GM12864 (cell line): Measurements from ENCODE around the gene TMEM119.
"Not testable (repeated sequence)": the region's sequence is repeated elsewhere in the genome, so short reads cannot be mapped to it uniquely, and the experiment has no call there.

Source experiments
- DNase-seq: peaks from one replicate; pipeline ENCODE4 v3.0.0-alpha.2; 2011; ENCODE audit warnings: low read depth
- H3K4me3 ChIP-seq: 2 replicates; pipeline ENCODE4 v1.5.1; 2011; ENCODE audit warnings: mild to moderate bottlenecking, low read depth, low read length, control low read depth
- TF ChIP-seq, protein P1 (sequence below): IDR thresholded peaks from 2 replicates; pipeline ENCODE4 v1.5.1; 2011; ENCODE audit warnings: low read depth, mild to moderate bottlenecking, moderate library complexity, low read length, control low read depth, inconsistent platforms; ENCODE audit errors: missing control alignments

Gene TMEM119

DNA sequence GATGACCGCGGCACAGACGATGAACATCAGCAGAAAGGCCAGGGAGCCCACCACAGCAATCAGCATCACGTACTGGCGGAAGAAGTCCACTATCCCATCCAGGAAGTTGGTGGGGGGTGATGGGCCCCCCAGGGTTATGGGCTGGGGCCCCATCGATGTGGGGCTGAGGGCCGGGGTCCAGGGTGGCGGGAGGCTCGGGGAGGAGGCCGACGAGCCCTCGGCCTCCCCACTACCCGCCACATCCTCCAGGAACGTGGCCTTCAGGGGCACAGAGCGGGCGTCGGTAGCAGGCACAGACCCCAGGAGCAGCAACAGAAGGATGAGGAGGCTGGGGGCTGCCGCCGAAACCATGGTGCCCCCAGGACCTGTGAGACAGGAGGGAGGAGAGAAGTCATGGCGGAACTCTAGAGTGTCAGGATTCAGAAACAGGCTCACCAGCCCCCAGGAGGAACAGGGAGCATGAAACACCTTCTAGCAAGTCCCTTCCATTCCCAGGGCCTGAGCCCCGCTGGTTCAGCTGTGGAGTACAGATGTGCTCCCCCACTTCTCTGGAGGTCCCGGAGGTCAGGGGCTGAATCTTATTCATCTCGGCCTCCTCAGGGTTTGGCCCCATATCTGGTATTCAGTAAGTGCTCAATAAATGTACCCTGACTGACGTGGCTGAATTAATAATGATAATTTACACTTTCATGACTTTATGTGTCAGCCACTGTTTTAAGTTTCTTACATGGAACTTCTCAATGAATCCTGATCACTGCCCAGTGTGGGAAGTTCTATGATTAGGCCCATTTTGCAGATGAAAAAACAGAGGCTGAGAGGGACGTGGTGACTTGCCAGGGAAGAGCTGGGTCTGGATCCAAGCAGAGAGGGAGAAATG lies 5.6 kb downstream of the TMEM119 start:
- DNase-seq, result no peak
- TF ChIP-seq, protein P1, sequence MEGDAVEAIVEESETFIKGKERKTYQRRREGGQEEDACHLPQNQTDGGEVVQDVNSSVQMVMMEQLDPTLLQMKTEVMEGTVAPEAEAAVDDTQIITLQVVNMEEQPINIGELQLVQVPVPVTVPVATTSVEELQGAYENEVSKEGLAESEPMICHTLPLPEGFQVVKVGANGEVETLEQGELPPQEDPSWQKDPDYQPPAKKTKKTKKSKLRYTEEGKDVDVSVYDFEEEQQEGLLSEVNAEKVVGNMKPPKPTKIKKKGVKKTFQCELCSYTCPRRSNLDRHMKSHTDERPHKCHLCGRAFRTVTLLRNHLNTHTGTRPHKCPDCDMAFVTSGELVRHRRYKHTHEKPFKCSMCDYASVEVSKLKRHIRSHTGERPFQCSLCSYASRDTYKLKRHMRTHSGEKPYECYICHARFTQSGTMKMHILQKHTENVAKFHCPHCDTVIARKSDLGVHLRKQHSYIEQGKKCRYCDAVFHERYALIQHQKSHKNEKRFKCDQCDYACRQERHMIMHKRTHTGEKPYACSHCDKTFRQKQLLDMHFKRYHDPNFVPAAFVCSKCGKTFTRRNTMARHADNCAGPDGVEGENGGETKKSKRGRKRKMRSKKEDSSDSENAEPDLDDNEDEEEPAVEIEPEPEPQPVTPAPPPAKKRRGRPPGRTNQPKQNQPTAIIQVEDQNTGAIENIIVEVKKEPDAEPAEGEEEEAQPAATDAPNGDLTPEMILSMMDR, result no peak
- no peak overlapping the region for H3K4me3 ChIP-seq

DNA sequence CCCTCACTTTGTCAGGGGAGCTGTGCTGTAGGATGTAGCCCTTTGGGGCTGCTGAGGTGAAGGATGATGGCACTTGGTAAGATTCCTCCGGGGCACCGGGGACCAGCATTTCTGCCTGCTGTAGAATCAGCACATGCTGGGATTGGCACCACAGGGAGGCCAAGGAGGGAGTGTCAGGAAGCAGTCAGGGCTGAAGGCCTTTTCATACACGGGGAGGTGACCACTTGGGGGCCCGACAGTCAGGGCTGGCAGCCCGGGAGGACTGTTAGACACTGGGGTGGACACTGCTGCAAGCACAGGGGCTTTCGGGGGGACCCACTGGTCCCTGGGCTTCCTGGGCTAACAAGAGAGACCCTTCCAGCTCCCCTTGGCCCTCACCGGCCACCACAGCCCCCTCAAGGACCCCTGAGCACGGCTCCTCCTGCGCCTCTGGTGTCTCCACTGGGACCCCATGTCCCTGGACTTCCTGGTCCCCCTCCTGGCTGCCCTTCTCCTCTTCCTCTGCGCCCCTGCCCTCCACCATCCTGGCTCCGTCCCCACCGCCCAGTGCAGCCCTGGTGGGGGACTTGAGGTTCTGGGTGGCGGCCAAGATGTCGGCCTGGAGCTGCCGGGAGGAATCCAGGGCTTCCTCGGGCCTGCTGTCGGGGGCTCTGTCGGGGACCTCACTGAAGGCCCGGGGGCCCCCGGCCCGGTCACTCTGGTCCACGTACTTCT lies 6.5 kb downstream of the TMEM119 start:
- TF ChIP-seq, protein P1, result no peak
- DNase-seq, result no peak

DNA sequence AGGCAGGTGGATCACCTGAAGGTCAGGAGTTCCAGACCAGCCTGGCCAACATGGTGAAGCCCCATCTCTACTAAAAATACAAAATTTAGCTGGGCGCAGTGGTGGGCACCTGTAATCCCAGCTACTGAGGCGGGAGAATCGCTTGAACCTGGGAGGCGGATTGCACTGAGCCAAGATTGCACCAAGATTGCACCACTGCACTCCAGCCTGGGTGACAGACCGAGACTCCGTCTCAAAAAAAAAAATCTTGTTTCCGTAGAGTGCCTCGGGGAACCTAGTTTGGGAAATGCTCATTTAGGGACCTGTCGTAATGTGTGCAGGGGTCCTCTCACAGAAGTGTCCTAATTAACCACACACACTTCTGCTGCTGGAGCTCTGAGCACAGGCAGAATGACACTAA lies 7.4 kb downstream of the TMEM119 start:
- not testable (repeated sequence) for H3K4me3 ChIP-seq, DNase-seq

More for the DNA sequence above, 6.5 kb downstream of the TMEM119 start:
- no peak overlapping the region for H3K4me3 ChIP-seq

DNA sequence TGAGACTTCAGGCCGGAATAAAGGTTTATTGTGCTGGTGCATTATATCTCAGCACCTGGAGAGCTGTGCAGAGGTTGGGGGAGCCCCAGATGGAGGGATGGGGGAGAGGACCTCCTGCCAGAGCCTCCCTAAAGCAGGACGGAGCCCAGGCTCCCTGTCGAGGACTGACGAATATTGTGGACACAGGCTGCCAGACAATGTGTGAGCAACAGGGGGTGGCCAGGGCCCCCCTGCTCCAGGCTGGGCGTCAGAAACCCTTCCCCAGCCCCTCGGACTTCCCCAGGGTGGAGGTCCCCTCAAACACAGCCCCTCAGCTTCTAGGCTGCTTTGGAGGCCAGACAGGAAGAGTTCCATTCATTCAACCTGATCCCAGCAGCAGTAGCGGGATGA lies 8.0 kb downstream of the TMEM119 start:
- H3K4me3 ChIP-seq, result no peak overlapping the region
- DNase-seq, result no peak
- TF ChIP-seq, protein P1, result no peak

DNA sequence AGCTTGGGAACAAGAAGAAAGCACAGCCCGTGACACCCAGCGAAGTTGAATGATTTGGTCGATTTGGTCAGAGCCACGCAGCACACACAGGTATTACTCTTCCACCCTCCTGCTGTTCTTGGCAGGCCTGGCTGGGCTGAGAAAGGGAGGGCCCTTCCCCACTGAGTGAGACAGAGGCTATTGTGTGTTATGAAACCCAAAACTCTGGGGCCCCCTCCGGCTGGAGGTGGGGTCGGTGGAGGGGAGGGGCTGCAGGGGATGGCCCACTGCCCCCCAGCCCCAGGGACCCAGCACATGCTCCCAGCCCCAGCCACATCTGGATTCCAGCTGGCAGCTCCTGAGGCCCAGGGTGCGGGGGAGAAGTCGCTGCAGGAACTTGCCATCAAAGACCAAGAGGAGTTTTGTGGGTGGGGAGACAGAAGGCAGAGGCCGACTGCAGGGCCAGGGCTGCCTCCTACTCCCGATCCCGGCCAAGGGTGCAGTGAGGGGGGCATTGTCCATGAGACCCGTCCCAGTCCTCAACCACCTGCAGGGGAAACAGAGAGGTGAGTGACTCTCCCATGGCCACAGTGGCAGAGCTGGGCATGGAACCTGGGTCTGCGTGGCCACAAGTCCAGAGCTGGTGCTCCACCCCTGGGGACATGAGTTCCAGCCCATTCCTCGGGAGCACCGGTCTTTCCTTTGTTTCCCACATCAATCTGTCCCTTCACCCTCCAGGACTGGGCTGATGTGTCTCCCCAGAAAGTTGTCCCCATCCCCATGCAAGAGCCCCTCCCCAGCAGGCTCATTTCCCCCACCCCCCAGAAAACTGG lies 8.7 kb downstream of the TMEM119 start:
- no peak for DNase-seq
- no peak overlapping the region for H3K4me3 ChIP-seq

DNA sequence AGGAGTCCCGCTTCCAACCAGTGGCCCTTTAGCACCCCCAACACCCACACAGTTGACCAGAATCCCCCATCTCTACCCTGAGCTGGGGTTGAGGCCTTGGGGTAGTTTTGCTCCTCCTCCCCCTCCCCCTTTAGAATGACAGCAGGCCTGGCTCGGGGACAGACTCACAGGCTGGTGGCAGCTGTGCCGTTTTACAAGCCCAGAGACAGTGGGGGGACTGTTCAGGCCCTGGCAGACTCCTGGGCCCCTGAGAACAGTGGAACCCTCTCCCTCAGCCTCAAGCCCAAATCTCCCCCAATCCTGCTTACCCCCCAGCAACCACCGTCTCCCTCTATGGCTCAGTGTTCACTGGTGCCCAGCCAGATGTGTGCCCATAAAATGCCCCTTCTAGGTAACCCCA lies 10.1 kb downstream of the TMEM119 start:
- no peak overlapping the region for H3K4me3 ChIP-seq
- no peak for DNase-seq
- TF ChIP-seq, protein P1, result no peak

More for the DNA sequence above, 8.7 kb downstream of the TMEM119 start:
- TF ChIP-seq, protein P1, result no peak

DNA sequence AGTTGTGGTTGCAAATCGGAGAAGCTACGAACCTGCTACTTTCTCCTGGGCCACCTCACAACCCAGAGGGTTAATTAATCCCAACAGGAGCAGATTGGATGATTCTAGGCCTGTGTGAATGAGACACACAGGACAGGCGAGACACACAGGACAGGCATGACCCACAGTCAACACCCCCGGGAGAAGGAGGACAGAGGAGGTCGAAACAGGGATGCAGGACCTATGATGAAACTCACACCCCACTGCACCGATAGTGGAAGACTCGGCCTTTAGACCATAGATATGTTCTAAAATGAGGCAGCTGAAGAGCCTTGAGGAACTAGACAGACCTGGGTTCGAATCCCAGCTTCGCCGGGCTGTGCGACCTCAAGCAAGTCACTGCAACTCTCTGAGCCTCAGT lies 11.6 kb downstream of the TMEM119 start:
- DNase-seq, result no peak
- H3K4me3 ChIP-seq, result no peak overlapping the region
- TF ChIP-seq, protein P1, result no peak
